ENCODE results near the gene CBX7. TPM values are rescaled to one million over a fixed set of nuclear protein-coding genes. Genes with fewer than 3 reads are reported as not detected.

CBX7 gene
- total RNA-seq, 1 donor from 2014 or later: 5.9 TPM

GRCh38 chr22:39177456-39177775 lies 24.9 kb upstream of the CBX7 start:
- Mint-ChIP-seq H3K4me3 (ENCODE audit: unreplicated experiment) (no peak overlapping the region), H3K4me1 (ENCODE audit: low read depth, unreplicated experiment) (peaks cover 32% of the 10 kb centered on the region), H3K27me3 (ENCODE audit: unreplicated experiment) (peaks cover 7% of the 10 kb centered on the region), H3K27ac (ENCODE audit: unreplicated experiment) (no peak overlapping the region), H3K36me3 (ENCODE audit: unreplicated experiment) (peaks cover 4% of the 10 kb centered on the region), H3K9me3 (ENCODE audit: unreplicated experiment) (peaks cover 10% of the 10 kb centered on the region)
- no peak for TF ChIP-seq CTCF (IDR thresholded peaks at IDR 0.05; ENCODE audit: partially characterized antibody, unreplicated experiment)
- no peak for DNase-seq

- no peak overlapping the region for H3K27ac Mint-ChIP-seq (ENCODE audit: unreplicated experiment)
- H3K9me3 Mint-ChIP-seq (ENCODE audit: unreplicated experiment): peaks cover 10% of the 10 kb centered on the region
- H3K36me3 Mint-ChIP-seq (ENCODE audit: unreplicated experiment): peaks cover under 1% of the 10 kb centered on the region
- no peak for TF ChIP-seq CTCF (IDR thresholded peaks at IDR 0.05; ENCODE audit: partially characterized antibody, unreplicated experiment)
- no peak overlapping the region for H3K4me3 Mint-ChIP-seq (ENCODE audit: unreplicated experiment)
- no peak for DNase-seq
- peaks cover 33% of the 10 kb centered on the region for H3K4me1 Mint-ChIP-seq (ENCODE audit: low read depth, unreplicated experiment)
- H3K27me3 Mint-ChIP-seq (ENCODE audit: unreplicated experiment): peaks cover 6% of the 10 kb centered on the region
Observed at GRCh38 chr22:39176714-39177455, 24.4 kb upstream of the CBX7 start.

GRCh38 chr22:39176143-39176713 lies 23.7 kb upstream of the CBX7 start:
- Mint-ChIP-seq H3K27ac (ENCODE audit: unreplicated experiment) (no peak overlapping the region), H3K9me3 (ENCODE audit: unreplicated experiment) (peaks cover 10% of the 10 kb centered on the region), H3K4me1 (ENCODE audit: low read depth, unreplicated experiment) (peaks cover 31% of the 10 kb centered on the region), H3K36me3 (ENCODE audit: unreplicated experiment) (no peaks in the 10 kb centered on the region), H3K4me3 (ENCODE audit: unreplicated experiment) (no peak overlapping the region), H3K27me3 (ENCODE audit: unreplicated experiment) (peaks cover 10% of the 10 kb centered on the region)
- no peak for TF ChIP-seq CTCF (IDR thresholded peaks at IDR 0.05; ENCODE audit: partially characterized antibody, unreplicated experiment)
- DNase-seq: peak; percentile 23

GRCh38 chr22:39175353-39176142 lies 23.1 kb upstream of the CBX7 start:
- peaks cover 28% of the 10 kb centered on the region for H3K4me1 Mint-ChIP-seq (ENCODE audit: low read depth, unreplicated experiment)
- no peak for DNase-seq
- H3K27me3 Mint-ChIP-seq (ENCODE audit: unreplicated experiment): peaks cover 11% of the 10 kb centered on the region
- TF ChIP-seq CTCF (IDR thresholded peaks at IDR 0.05; ENCODE audit: partially characterized antibody, unreplicated experiment): no peak
- H3K27ac Mint-ChIP-seq (ENCODE audit: unreplicated experiment): no peak overlapping the region
- H3K36me3 Mint-ChIP-seq (ENCODE audit: unreplicated experiment): no peaks in the 10 kb centered on the region
- no peak overlapping the region for H3K4me3 Mint-ChIP-seq (ENCODE audit: unreplicated experiment)
- H3K9me3 Mint-ChIP-seq (ENCODE audit: unreplicated experiment): peaks cover 10% of the 10 kb centered on the region

Measured in glutamatergic neuron (in vitro differentiated cells).